Transverse colon (tissue), 4 donors: ENCODE data around the gene LRRC14B.

Source experiments
- POLR2A ChIP-seq: fragments of 450-650 bp; IDR thresholded peaks from one replicate; pipeline ENCODE4 v1.6.1; 2016; ENCODE audit warnings: antibody characterized with exemption, mild to moderate bottlenecking, moderate library complexity
- POLR2AphosphoS5 ChIP-seq, 3 donors: sonication (generic); formaldehyde crosslinking; IDR thresholded peaks; one replicate each; pipeline ENCODE4 v1.6.1; 2016; ENCODE audit warnings: antibody characterized with exemption in 3 of 3
- TF ChIP-seq, protein P1 (sequence below), 5 experiments: fragments of 200-600 bp in 3 of 5; fragments of 450-650 bp in 2 of 5; sonication (generic) in 3 of 5; IDR thresholded peaks; 1 replicate in 2 of 5; 2 replicates in 3 of 5; pipeline ENCODE4 v1.5.1; 2016 to 2017; ENCODE audit warnings: antibody characterized with exemption in 5 of 5, inconsistent platforms in 3 of 5, mild to moderate bottlenecking in 2 of 5, moderate library complexity in 1 of 5

- TF ChIP-seq, protein P1, sequence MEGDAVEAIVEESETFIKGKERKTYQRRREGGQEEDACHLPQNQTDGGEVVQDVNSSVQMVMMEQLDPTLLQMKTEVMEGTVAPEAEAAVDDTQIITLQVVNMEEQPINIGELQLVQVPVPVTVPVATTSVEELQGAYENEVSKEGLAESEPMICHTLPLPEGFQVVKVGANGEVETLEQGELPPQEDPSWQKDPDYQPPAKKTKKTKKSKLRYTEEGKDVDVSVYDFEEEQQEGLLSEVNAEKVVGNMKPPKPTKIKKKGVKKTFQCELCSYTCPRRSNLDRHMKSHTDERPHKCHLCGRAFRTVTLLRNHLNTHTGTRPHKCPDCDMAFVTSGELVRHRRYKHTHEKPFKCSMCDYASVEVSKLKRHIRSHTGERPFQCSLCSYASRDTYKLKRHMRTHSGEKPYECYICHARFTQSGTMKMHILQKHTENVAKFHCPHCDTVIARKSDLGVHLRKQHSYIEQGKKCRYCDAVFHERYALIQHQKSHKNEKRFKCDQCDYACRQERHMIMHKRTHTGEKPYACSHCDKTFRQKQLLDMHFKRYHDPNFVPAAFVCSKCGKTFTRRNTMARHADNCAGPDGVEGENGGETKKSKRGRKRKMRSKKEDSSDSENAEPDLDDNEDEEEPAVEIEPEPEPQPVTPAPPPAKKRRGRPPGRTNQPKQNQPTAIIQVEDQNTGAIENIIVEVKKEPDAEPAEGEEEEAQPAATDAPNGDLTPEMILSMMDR (IDR thresholded peaks at IDR 0.05) = no peak
- no peak for TF ChIP-seq POLR2A
- TF ChIP-seq POLR2AphosphoS5 (IDR thresholded peaks at IDR 0.05) = no peak
These were observed 1.8 kb upstream of the LRRC14B start for GRCh38 chr5:189486-189885.
